ENCODE measurements around the gene LAPTM4A. TPM values are rescaled to one million over a fixed set of nuclear protein-coding genes. Genes with fewer than 3 reads are reported as not detected.

The LAPTM4A gene
- total RNA-seq, 1 donor from 2014 or later = 300 TPM

DNA sequence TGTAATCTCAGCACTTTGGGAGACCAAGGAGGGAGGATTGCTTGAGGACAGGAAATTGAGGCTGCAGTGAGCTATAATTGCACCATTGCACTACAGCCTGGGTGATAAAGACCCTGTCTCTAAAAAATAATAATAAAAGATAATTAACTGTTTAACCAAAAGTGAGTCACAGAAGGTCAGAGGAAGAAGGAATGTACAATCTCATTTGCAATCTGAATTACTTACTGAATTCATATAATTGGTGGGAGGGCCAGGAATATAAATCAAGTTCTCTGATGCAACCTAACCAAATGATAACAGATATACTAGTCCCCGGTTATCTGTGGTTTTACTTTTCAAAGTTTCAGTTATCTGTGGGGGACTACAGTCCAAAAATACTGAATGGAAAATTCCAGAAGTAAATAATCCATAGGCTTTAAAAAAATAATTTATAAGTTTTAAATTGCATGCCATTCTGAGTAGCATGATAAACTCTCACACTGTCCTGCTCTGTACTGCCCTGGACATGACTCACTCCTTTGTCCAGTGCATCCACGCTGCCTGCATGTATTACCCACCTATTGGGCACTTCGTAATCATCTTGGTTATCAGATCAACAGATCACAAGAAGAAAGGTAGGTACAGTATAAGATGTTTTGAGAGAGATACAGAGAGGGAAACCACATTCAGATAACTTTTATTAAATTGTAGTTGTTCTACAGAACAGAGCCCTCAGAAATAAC is 26.2 kb downstream of the LAPTM4A start:
- FAIRE-seq = no peak
- peaks cover 9% of the 10 kb centered on the region for H3K4me1 ChIP-seq (ENCODE audit: insufficient read depth, low read length)
- H3K9ac ChIP-seq (ENCODE audit: low read length) = no peak overlapping the region
- H3K36me3 Mint-ChIP-seq (ENCODE audit: low read depth, unreplicated experiment) = peaks cover 45% of the 10 kb centered on the region
- peaks cover 4% of the 10 kb centered on the region for H3K9me3 ChIP-seq (ENCODE audit: insufficient read depth, low read depth, low read length)
- no peaks in the 10 kb centered on the region for H3K27me3 Mint-ChIP-seq (ENCODE audit: low read depth, unreplicated experiment)
- peaks cover 8% of the 10 kb centered on the region for H4K20me1 ChIP-seq (ENCODE audit: insufficient read depth, low read length)
- no peak overlapping the region for H3K4me3 Mint-ChIP-seq (ENCODE audit: unreplicated experiment)
- H3K27ac Mint-ChIP-seq (ENCODE audit: unreplicated experiment) = no peak overlapping the region
- H3K4me1 Mint-ChIP-seq (ENCODE audit: low read depth, unreplicated experiment) = peaks cover 21% of the 10 kb centered on the region
- H3K4me2 ChIP-seq (ENCODE audit: low read length) = no peak overlapping the region
- peaks cover 15% of the 10 kb centered on the region for H3K9me3 Mint-ChIP-seq (ENCODE audit: unreplicated experiment)
- H3K79me2 ChIP-seq (ENCODE audit: insufficient read depth, low read length) = peaks cover 2% of the 10 kb centered on the region
- H3K36me3 ChIP-seq (ENCODE audit: insufficient read depth, low read length) = peaks cover 8% of the 10 kb centered on the region
- no peaks in the 10 kb centered on the region for H3K27me3 ChIP-seq (ENCODE audit: insufficient read depth, low read length)
- DNase-seq (ENCODE audit: low read depth) = peak; percentile 43
- no peak overlapping the region for H3K27ac ChIP-seq (ENCODE audit: low read depth, low read length)
- no peak overlapping the region for H3K4me3 ChIP-seq (ENCODE audit: insufficient read depth, low read depth, low read length)
- TF ChIP-seq, protein P1, sequence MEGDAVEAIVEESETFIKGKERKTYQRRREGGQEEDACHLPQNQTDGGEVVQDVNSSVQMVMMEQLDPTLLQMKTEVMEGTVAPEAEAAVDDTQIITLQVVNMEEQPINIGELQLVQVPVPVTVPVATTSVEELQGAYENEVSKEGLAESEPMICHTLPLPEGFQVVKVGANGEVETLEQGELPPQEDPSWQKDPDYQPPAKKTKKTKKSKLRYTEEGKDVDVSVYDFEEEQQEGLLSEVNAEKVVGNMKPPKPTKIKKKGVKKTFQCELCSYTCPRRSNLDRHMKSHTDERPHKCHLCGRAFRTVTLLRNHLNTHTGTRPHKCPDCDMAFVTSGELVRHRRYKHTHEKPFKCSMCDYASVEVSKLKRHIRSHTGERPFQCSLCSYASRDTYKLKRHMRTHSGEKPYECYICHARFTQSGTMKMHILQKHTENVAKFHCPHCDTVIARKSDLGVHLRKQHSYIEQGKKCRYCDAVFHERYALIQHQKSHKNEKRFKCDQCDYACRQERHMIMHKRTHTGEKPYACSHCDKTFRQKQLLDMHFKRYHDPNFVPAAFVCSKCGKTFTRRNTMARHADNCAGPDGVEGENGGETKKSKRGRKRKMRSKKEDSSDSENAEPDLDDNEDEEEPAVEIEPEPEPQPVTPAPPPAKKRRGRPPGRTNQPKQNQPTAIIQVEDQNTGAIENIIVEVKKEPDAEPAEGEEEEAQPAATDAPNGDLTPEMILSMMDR (IDR thresholded peaks at IDR 0.05; ENCODE audit: insufficient read depth, low read depth, low read length) = no peak
- no peak for TF ChIP-seq EZH2 (IDR thresholded peaks at IDR 0.05; ENCODE audit: insufficient read depth, low read length)
- H2AFZ ChIP-seq (ENCODE audit: low read depth, low read length) = no peak overlapping the region

DNA sequence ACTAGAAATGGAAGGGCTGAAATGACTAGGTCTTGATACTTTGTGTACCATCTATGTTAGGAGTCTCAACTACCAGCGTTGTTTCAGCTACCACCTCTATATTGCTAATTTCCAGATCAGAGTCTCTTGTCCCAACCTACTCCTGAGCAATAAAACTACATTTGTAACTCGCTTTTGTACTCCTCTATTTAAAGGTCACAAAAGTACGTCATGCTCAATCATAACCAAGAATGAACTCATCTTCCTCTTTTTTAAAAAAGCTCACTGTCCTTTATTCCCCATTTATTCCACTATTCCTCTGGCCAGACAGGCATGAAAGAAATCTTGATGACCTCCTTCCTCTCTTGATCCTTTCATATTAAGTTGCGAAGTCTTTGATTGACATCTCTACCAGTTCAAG is 27.7 kb downstream of the LAPTM4A start:
- no peak overlapping the region for H3K4me3 ChIP-seq (ENCODE audit: insufficient read depth, low read depth, low read length)
- no peak overlapping the region for H3K9ac ChIP-seq (ENCODE audit: low read length)
- no peaks in the 10 kb centered on the region for H3K27me3 ChIP-seq (ENCODE audit: insufficient read depth, low read length)
- peaks cover 21% of the 10 kb centered on the region for H3K9me3 Mint-ChIP-seq (ENCODE audit: unreplicated experiment)
- H3K4me3 Mint-ChIP-seq (ENCODE audit: unreplicated experiment) = no peak overlapping the region
- H2AFZ ChIP-seq (ENCODE audit: low read depth, low read length) = no peak overlapping the region
- peaks cover 6% of the 10 kb centered on the region for H3K9me3 ChIP-seq (ENCODE audit: insufficient read depth, low read depth, low read length)
- peaks cover 3% of the 10 kb centered on the region for H4K20me1 ChIP-seq (ENCODE audit: insufficient read depth, low read length)
- no peak overlapping the region for H3K27ac Mint-ChIP-seq (ENCODE audit: unreplicated experiment)
- H3K27ac ChIP-seq (ENCODE audit: low read depth, low read length) = no peak overlapping the region
- peaks cover 19% of the 10 kb centered on the region for H3K4me1 Mint-ChIP-seq (ENCODE audit: low read depth, unreplicated experiment)
- H3K4me2 ChIP-seq (ENCODE audit: low read length) = no peak overlapping the region
- H3K36me3 ChIP-seq (ENCODE audit: insufficient read depth, low read length) = no peaks in the 10 kb centered on the region
- TF ChIP-seq, protein P1 (IDR thresholded peaks at IDR 0.05; ENCODE audit: insufficient read depth, low read depth, low read length) = no peak
- TF ChIP-seq EZH2 (IDR thresholded peaks at IDR 0.05; ENCODE audit: insufficient read depth, low read length) = no peak
- no peaks in the 10 kb centered on the region for H3K79me2 ChIP-seq (ENCODE audit: insufficient read depth, low read length)
- no peaks in the 10 kb centered on the region for H3K27me3 Mint-ChIP-seq (ENCODE audit: low read depth, unreplicated experiment)
- DNase-seq (ENCODE audit: low read depth) (no peak), FAIRE-seq (no peak)
- peaks cover 42% of the 10 kb centered on the region for H3K36me3 Mint-ChIP-seq (ENCODE audit: low read depth, unreplicated experiment)
- H3K4me1 ChIP-seq (ENCODE audit: insufficient read depth, low read length) = peaks cover 9% of the 10 kb centered on the region

DNA sequence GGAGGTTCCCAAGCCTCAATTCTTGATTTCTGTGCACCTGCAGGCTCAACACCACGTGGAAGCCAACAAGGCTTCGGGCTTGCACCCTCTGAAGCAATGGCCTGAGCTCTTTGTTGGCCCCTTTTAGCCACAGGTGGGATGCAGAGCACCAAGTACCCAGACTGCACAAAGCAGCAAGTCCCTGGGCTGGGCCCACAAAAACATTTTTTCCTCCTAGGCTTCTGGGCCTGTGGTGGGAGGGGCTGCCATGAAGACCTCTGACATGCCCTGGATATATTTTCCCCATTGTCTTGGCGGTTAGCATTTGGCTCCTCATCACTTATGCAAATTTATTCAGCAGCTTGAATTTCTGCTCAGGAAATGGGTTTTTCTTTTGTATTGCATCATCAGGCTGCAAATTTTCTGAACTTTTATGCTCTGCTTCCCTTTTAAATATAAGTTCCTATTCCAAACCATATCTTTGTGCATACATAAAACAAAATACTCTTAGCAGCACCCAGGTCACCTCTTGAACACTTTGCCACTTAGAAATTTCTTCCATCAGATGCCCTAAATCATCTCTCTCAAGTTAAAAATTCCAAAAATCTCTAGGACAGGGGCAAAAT is 29.9 kb downstream of the LAPTM4A start:
- H3K27ac Mint-ChIP-seq (ENCODE audit: unreplicated experiment) = no peak overlapping the region
- H3K27me3 Mint-ChIP-seq (ENCODE audit: low read depth, unreplicated experiment) = no peaks in the 10 kb centered on the region
- no peak overlapping the region for H2AFZ ChIP-seq (ENCODE audit: low read depth, low read length)
- H3K4me3 ChIP-seq (ENCODE audit: insufficient read depth, low read depth, low read length) = no peak overlapping the region
- no peak overlapping the region for H3K27ac ChIP-seq (ENCODE audit: low read depth, low read length)
- no peak for TF ChIP-seq EZH2 (IDR thresholded peaks at IDR 0.05; ENCODE audit: insufficient read depth, low read length)
- H3K9ac ChIP-seq (ENCODE audit: low read length) = no peak overlapping the region
- no peaks in the 10 kb centered on the region for H3K79me2 ChIP-seq (ENCODE audit: insufficient read depth, low read length)
- H3K36me3 ChIP-seq (ENCODE audit: insufficient read depth, low read length) = no peaks in the 10 kb centered on the region
- H3K4me1 ChIP-seq (ENCODE audit: insufficient read depth, low read length) = no peaks in the 10 kb centered on the region
- no peak overlapping the region for H3K4me3 Mint-ChIP-seq (ENCODE audit: unreplicated experiment)
- H3K4me1 Mint-ChIP-seq (ENCODE audit: low read depth, unreplicated experiment) = peaks cover 3% of the 10 kb centered on the region
- peaks cover 6% of the 10 kb centered on the region for H3K9me3 ChIP-seq (ENCODE audit: insufficient read depth, low read depth, low read length)
- H3K4me2 ChIP-seq (ENCODE audit: low read length) = no peak overlapping the region
- FAIRE-seq (no peak), DNase-seq (ENCODE audit: low read depth) (no peak)
- no peaks in the 10 kb centered on the region for H3K27me3 ChIP-seq (ENCODE audit: insufficient read depth, low read length)
- peaks cover 35% of the 10 kb centered on the region for H3K36me3 Mint-ChIP-seq (ENCODE audit: low read depth, unreplicated experiment)
- no peaks in the 10 kb centered on the region for H4K20me1 ChIP-seq (ENCODE audit: insufficient read depth, low read length)
- peaks cover 21% of the 10 kb centered on the region for H3K9me3 Mint-ChIP-seq (ENCODE audit: unreplicated experiment)
